ENCODE results near the gene APOL6.
A peak's percentile ranks its signal among the peaks of the same experiment; 100 is the strongest.

The APOL6 gene

GRCh38 chr22:35657571-35658312, 9.5 kb downstream of the APOL6 start:
- H4K91ac ChIP-seq (ENCODE audit: low read length) = no peak overlapping the region
- H3K14ac ChIP-seq (ENCODE audit: low read length in 2 of 2) = no peak overlapping the region
- H2AFZ ChIP-seq (ENCODE audit: low read depth, low read length) = no peak overlapping the region
- H3K27me3 ChIP-seq (ENCODE audit: control insufficient read depth in 1 of 2, insufficient read depth in 1 of 2, low read length in 2 of 2) = no peaks in the 10 kb centered on the region
- peaks cover 12% of the 10 kb centered on the region for H3K9me3 ChIP-seq (ENCODE audit: control insufficient read depth, low read length)
- H3K27ac ChIP-seq (ENCODE audit: low read length, poor library complexity, severe bottlenecking) = no peak overlapping the region
- H3K79me1 ChIP-seq (replicated peaks; ENCODE audit: low read length, poor library complexity, severe bottlenecking) = peaks cover 8% of the 10 kb centered on the region
- peaks cover 13 to 58% of the 10 kb centered on the region in 2 experiments for H3K36me3 ChIP-seq (ENCODE audit: control insufficient read depth in 1 of 2, insufficient read depth in 2 of 2, low read depth in 1 of 2, low read length in 2 of 2)
- H2BK12ac ChIP-seq (ENCODE audit: low read length in 2 of 2) = no peak overlapping the region
- H2BK120ac ChIP-seq (ENCODE audit: low read depth, low read length) = no peak overlapping the region
- no peak overlapping the region for H3K9ac ChIP-seq (ENCODE audit: low read length)
- no peak overlapping the region for H2AK5ac ChIP-seq (ENCODE audit: low read length, severe bottlenecking)
- H3K4me2 ChIP-seq (ENCODE audit: low read length, poor library complexity, severe bottlenecking) = no peak overlapping the region
- no peak overlapping the region for H4K8ac ChIP-seq (ENCODE audit: low read length)
- H3K4ac ChIP-seq (ENCODE audit: low read depth in 1 of 2, low read length in 2 of 2) = no peak overlapping the region
- no peaks in the 10 kb centered on the region for H3K4me1 ChIP-seq (ENCODE audit: control insufficient read depth, insufficient read depth, low read depth, low read length)
- H2BK15ac ChIP-seq (ENCODE audit: low read depth, poor library complexity, severe bottlenecking) = no peak overlapping the region
- H3K18ac ChIP-seq (ENCODE audit: low read depth in 1 of 2, low read length in 2 of 2) = no peak overlapping the region
- H2BK5ac ChIP-seq (ENCODE audit: low read depth, low read length, poor library complexity, severe bottlenecking) = no peak overlapping the region
- DNase-seq = no peak
- H3K23ac ChIP-seq (ENCODE audit: low read length in 2 of 2) = no peak overlapping the region
- WGBS = 72% methylated on average over 5 of the region's 5 CpGs
- no peak overlapping the region for H3K4me3 ChIP-seq (ENCODE audit: insufficient read depth in 1 of 2, low read depth in 1 of 2, low read length in 2 of 2)

GRCh38 chr22:35660291-35661127, 12.3 kb downstream of the APOL6 start:
- Histone ChIP-seq H3K18ac (ENCODE audit: low read depth in 1 of 2, low read length in 2 of 2) (no peak overlapping the region), H3K4me1 (ENCODE audit: control insufficient read depth, insufficient read depth, low read depth, low read length) (no peaks in the 10 kb centered on the region), H3K27ac (ENCODE audit: low read length, poor library complexity, severe bottlenecking) (no peak overlapping the region), H3K14ac (ENCODE audit: low read length in 2 of 2) (no peak overlapping the region), H3K9ac (ENCODE audit: low read length) (no peak overlapping the region), H4K8ac (ENCODE audit: low read length) (no peak overlapping the region), H3K23ac (ENCODE audit: low read length in 2 of 2) (peak overlapping the region in 1 of 2 experiments; percentile 27), H3K4me3 (ENCODE audit: insufficient read depth in 1 of 2, low read depth in 1 of 2, low read length in 2 of 2) (no peak overlapping the region), H3K27me3 (ENCODE audit: control insufficient read depth in 1 of 2, insufficient read depth in 1 of 2, low read length in 2 of 2) (no peaks in the 10 kb centered on the region), H2BK12ac (ENCODE audit: low read length in 2 of 2) (no peak overlapping the region), H3K4me2 (ENCODE audit: low read length, poor library complexity, severe bottlenecking) (no peak overlapping the region), H3K9me3 (ENCODE audit: control insufficient read depth, low read length) (peaks cover 19% of the 10 kb centered on the region), H2BK15ac (ENCODE audit: low read depth, poor library complexity, severe bottlenecking) (no peak overlapping the region), H2AFZ (ENCODE audit: low read depth, low read length) (no peak overlapping the region), H3K79me1 (replicated peaks; ENCODE audit: low read length, poor library complexity, severe bottlenecking) (peaks cover 2% of the 10 kb centered on the region), H3K4ac (ENCODE audit: low read depth in 1 of 2, low read length in 2 of 2) (no peak overlapping the region), H2BK120ac (ENCODE audit: low read depth, low read length) (no peak overlapping the region), H3K36me3 (ENCODE audit: control insufficient read depth in 1 of 2, insufficient read depth in 2 of 2, low read depth in 1 of 2, low read length in 2 of 2) (peaks cover 13 to 58% of the 10 kb centered on the region in 2 experiments), H4K91ac (ENCODE audit: low read length) (no peak overlapping the region), H2AK5ac (ENCODE audit: low read length, severe bottlenecking) (no peak overlapping the region), H2BK5ac (ENCODE audit: low read depth, low read length, poor library complexity, severe bottlenecking) (no peak overlapping the region)
- peak; percentile 78 for DNase-seq
- 90% methylated on average over 2 of the region's 2 CpGs for WGBS

GRCh38 chr22:35661464-35661863, 13.2 kb downstream of the APOL6 start:
- H3K14ac ChIP-seq (ENCODE audit: low read length in 2 of 2) = no peak overlapping the region
- no peaks in the 10 kb centered on the region for H3K79me1 ChIP-seq (replicated peaks; ENCODE audit: low read length, poor library complexity, severe bottlenecking)
- no peak overlapping the region for H2BK12ac ChIP-seq (ENCODE audit: low read length in 2 of 2)
- no peak overlapping the region for H3K18ac ChIP-seq (ENCODE audit: low read depth in 1 of 2, low read length in 2 of 2)
- H3K36me3 ChIP-seq (ENCODE audit: control insufficient read depth in 1 of 2, insufficient read depth in 2 of 2, low read depth in 1 of 2, low read length in 2 of 2) = peaks cover 13 to 51% of the 10 kb centered on the region in 2 experiments
- DNase-seq = peak; percentile 49
- no peaks in the 10 kb centered on the region for H3K4me1 ChIP-seq (ENCODE audit: control insufficient read depth, insufficient read depth, low read depth, low read length)
- H4K8ac ChIP-seq (ENCODE audit: low read length) = no peak overlapping the region
- no peak overlapping the region for H2AK5ac ChIP-seq (ENCODE audit: low read length, severe bottlenecking)
- WGBS = no CpG with 5 or more reads among the region's 2 CpGs
- no peak overlapping the region for H2BK15ac ChIP-seq (ENCODE audit: low read depth, poor library complexity, severe bottlenecking)
- H3K4ac ChIP-seq (ENCODE audit: low read depth in 1 of 2, low read length in 2 of 2) = no peak overlapping the region
- no peak overlapping the region for H2BK5ac ChIP-seq (ENCODE audit: low read depth, low read length, poor library complexity, severe bottlenecking)
- no peaks in the 10 kb centered on the region for H3K27me3 ChIP-seq (ENCODE audit: control insufficient read depth in 1 of 2, insufficient read depth in 1 of 2, low read length in 2 of 2)
- H3K27ac ChIP-seq (ENCODE audit: low read length, poor library complexity, severe bottlenecking) = no peak overlapping the region
- H2AFZ ChIP-seq (ENCODE audit: low read depth, low read length) = no peak overlapping the region
- H3K23ac ChIP-seq (ENCODE audit: low read length in 2 of 2) = no peak overlapping the region
- no peak overlapping the region for H3K4me3 ChIP-seq (ENCODE audit: insufficient read depth in 1 of 2, low read depth in 1 of 2, low read length in 2 of 2)
- H3K4me2 ChIP-seq (ENCODE audit: low read length, poor library complexity, severe bottlenecking) = no peak overlapping the region
- no peak overlapping the region for H4K91ac ChIP-seq (ENCODE audit: low read length)
- H3K9ac ChIP-seq (ENCODE audit: low read length) = no peak overlapping the region
- H3K9me3 ChIP-seq (ENCODE audit: control insufficient read depth, low read length) = peaks cover 19% of the 10 kb centered on the region
- no peak overlapping the region for H2BK120ac ChIP-seq (ENCODE audit: low read depth, low read length)

GRCh38 chr22:35662914-35663313, 14.7 kb downstream of the APOL6 start:
- whole genome bisulfite sequencing = 94% methylated on average over 1 of the region's 2 CpGs
- no peak overlapping the region for H3K4ac ChIP-seq (ENCODE audit: low read depth in 1 of 2, low read length in 2 of 2)

More at GRCh38 chr22:35662914-35663313, 14.7 kb downstream of the APOL6 start:
- no peak overlapping the region for H3K27ac ChIP-seq (ENCODE audit: low read length, poor library complexity, severe bottlenecking)
- no peak overlapping the region for H2AFZ ChIP-seq (ENCODE audit: low read depth, low read length)
- no peak overlapping the region for H2BK15ac ChIP-seq (ENCODE audit: low read depth, poor library complexity, severe bottlenecking)
- H3K4me1 ChIP-seq (ENCODE audit: control insufficient read depth, insufficient read depth, low read depth, low read length) = no peaks in the 10 kb centered on the region
- no peak overlapping the region for H4K8ac ChIP-seq (ENCODE audit: low read length)
- H3K4me3 ChIP-seq (ENCODE audit: insufficient read depth in 1 of 2, low read depth in 1 of 2, low read length in 2 of 2) = peak overlapping the region in 1 of 2 experiments; percentile 61
- H2BK120ac ChIP-seq (ENCODE audit: low read depth, low read length) = no peak overlapping the region
- no peak overlapping the region for H2AK5ac ChIP-seq (ENCODE audit: low read length, severe bottlenecking)
- DNase-seq = no peak
- H3K36me3 ChIP-seq (ENCODE audit: control insufficient read depth in 1 of 2, insufficient read depth in 2 of 2, low read depth in 1 of 2, low read length in 2 of 2) = peaks cover 13 to 51% of the 10 kb centered on the region in 2 experiments
- peak overlapping the region; percentile 85 for H3K9ac ChIP-seq (ENCODE audit: low read length)
- H3K18ac ChIP-seq (ENCODE audit: low read depth in 1 of 2, low read length in 2 of 2) = no peak overlapping the region
- H3K14ac ChIP-seq (ENCODE audit: low read length in 2 of 2) = no peak overlapping the region
- H3K9me3 ChIP-seq (ENCODE audit: control insufficient read depth, low read length) = peaks cover 29% of the 10 kb centered on the region
- no peaks in the 10 kb centered on the region for H3K79me1 ChIP-seq (replicated peaks; ENCODE audit: low read length, poor library complexity, severe bottlenecking)
- no peak overlapping the region for H2BK12ac ChIP-seq (ENCODE audit: low read length in 2 of 2)
- H2BK5ac ChIP-seq (ENCODE audit: low read depth, low read length, poor library complexity, severe bottlenecking) = no peak overlapping the region
- no peaks in the 10 kb centered on the region for H3K27me3 ChIP-seq (ENCODE audit: control insufficient read depth in 1 of 2, insufficient read depth in 1 of 2, low read length in 2 of 2)
- no peak overlapping the region for H3K23ac ChIP-seq (ENCODE audit: low read length in 2 of 2)
- no peak overlapping the region for H3K4me2 ChIP-seq (ENCODE audit: low read length, poor library complexity, severe bottlenecking)
- no peak overlapping the region for H4K91ac ChIP-seq (ENCODE audit: low read length)
